Panc1 (cell line): ENCODE data around the gene DPYSL3. TPM values are rescaled to one million over a fixed set of nuclear protein-coding genes. Genes with fewer than 3 reads are reported as not detected.

Experiments used
- ATAC-seq: fragments of 200-7000 bp; cut with Tn5 transposase; 2 replicates; pipeline ENCODE4 v1.9.1; 2020; ENCODE audit warnings: mild to moderate bottlenecking, moderate library complexity
- BruUV-seq: library from RNA; stranded (reverse); fragments of 400-500 nt; replicated peaks from 2 replicates; lab custom pipeline; 2021; lab: Mats Ljungman, UMichigan
- CTCF ChIA-PET: fragments of 300-600 bp; sonication (Branson Sonifier 250); formaldehyde crosslinking; loops from one replicate; lab custom pipeline; 2022; ENCODE audit warnings: antibody characterized with exemption; lab: Charles Lee
- POLR2A ChIA-PET: fragments of 300-600 bp; sonication (Branson Sonifier 250); formaldehyde crosslinking; loops from one replicate; lab custom pipeline; 2022; ENCODE audit warnings: antibody characterized with exemption; lab: Charles Lee
- DNase-seq: peaks from one replicate; pipeline ENCODE4 v3.0.0-alpha.2; 2010; ENCODE audit warnings: low read depth, low spot score
- H3K27ac ChIP-seq: 2 replicates; pipeline ENCODE4 v1.5.1; 2011; ENCODE audit warnings: mild to moderate bottlenecking, low read length, inconsistent platforms
- H3K27me3 ChIP-seq: fragments of 200-500 bp; sonication (Bioruptor generic); 2 replicates; pipeline ENCODE4 v1.6.0; 2014; ENCODE audit warnings: low read length, inconsistent platforms; ENCODE audit not compliant: control insufficient read depth, insufficient read depth
- H3K36me3 ChIP-seq: fragments of 200-500 bp; sonication (Bioruptor generic); 2 replicates; pipeline ENCODE4 v1.5.1; 2014; ENCODE audit warnings: inconsistent platforms, mild to moderate bottlenecking, low read length, moderate library complexity; ENCODE audit not compliant: control insufficient read depth, insufficient read depth
- H3K4me1 ChIP-seq: 2 replicates; pipeline ENCODE4 v1.5.1; 2011; ENCODE audit warnings: inconsistent platforms, mild to moderate bottlenecking, low read length, moderate library complexity; ENCODE audit not compliant: control insufficient read depth, insufficient read depth
- H3K4me3 ChIP-seq, 2 experiments: 2 replicates each; pipeline ENCODE4 v1.5.1; 2011 to 2012; ENCODE audit warnings: low read depth in 2 of 2, low read length in 2 of 2, mild to moderate bottlenecking in 2 of 2, inconsistent platforms in 1 of 2, moderate library complexity in 1 of 2
- H3K9me3 ChIP-seq: fragments of 200-500 bp; sonication (Bioruptor generic); 2 replicates; pipeline ENCODE4 v1.5.1; 2014; ENCODE audit warnings: low read depth, mild to moderate bottlenecking, inconsistent platforms, low read length, moderate library complexity; ENCODE audit not compliant: control insufficient read depth, insufficient read depth
- POLR2AphosphoS5 ChIP-seq: IDR thresholded peaks from 2 replicates; pipeline ENCODE4 v1.6.1; 2012; ENCODE audit warnings: mild to moderate bottlenecking, low read depth, low read length, moderate library complexity
- SIN3A ChIP-seq: IDR thresholded peaks from 2 replicates; pipeline ENCODE4 v1.6.1; 2012; ENCODE audit warnings: low read depth, mild to moderate bottlenecking, low read length, moderate library complexity, borderline replicate concordance; ENCODE audit not compliant: insufficient read depth
- TCF7L2 ChIP-seq: IDR thresholded peaks from 2 replicates; pipeline ENCODE4 v1.6.1; 2011; ENCODE audit warnings: mild to moderate bottlenecking, low read depth, low read length, inconsistent platforms
- in situ Hi-C: cut with HindIII; loops from 2 replicates; pipeline ENCODE4 v1.10.0; 2016; ENCODE audit warnings: low sequenced_read_pairs, low pct_unique_long_range_greater_than_20kb
- intact Hi-C: fragments of 100-400 bp; cut with micrococcal nuclease; formaldehyde crosslinking; loops from one replicate; pipeline ENCODE4 v1.10.0; 2022; ENCODE audit not compliant: unreplicated experiment
- total RNA-seq: library from RNA; stranded (reverse); gene quantifications from one replicate; pipeline ENCODE4 v1.2.1, GENCODE V29; 2021; ENCODE audit not compliant: unreplicated experiment
- TF ChIP-seq, protein P1 (sequence below): fragments of 450-650 bp; IDR thresholded peaks from 2 replicates; pipeline ENCODE4 v1.5.1; 2017; ENCODE audit warnings: mild to moderate bottlenecking
- TF ChIP-seq, protein P2 (sequence below), 2 experiments: IDR thresholded peaks; 2 replicates each; pipeline ENCODE4 v1.6.1; 2011 to 2012; ENCODE audit warnings: low read depth in 2 of 2, control low read depth in 1 of 2, low read length in 1 of 2, mild to moderate bottlenecking in 1 of 2, moderate library complexity in 1 of 2; ENCODE audit not compliant: insufficient read depth in 1 of 2

Gene DPYSL3
- total RNA-seq, 1 experiment from 2014 or later: 1.1 TPM

DNA sequence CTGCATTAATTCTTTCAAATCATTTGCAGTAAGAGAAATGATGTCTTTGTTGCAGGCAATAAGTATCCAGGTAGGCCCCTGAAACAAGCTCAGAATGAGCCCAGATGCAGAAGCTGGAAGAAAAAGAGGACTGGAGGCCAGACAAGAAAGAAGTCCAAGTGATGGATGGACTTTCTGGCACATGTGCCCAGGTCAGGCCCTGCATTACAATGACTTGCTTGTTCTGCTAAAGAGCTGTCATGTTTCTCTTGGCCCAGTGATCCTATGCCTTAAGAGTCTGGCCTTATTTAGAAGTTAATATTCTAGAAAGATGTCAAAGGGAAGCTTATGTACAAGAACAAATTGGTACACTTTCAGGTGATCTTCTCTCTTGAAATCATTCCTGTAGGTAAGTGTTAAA lies 64.8 kb downstream of the DPYSL3 start:
- BruUV-seq: no TSS peak
- no peaks in the 10 kb centered on the region for H3K36me3 ChIP-seq
- ChIA-PET CTCF (no interaction called here), POLR2A (no interaction called here)
- no peaks in the 10 kb centered on the region for H3K4me1 ChIP-seq
- peaks cover 4% of the 10 kb centered on the region; the same call in 1 of the 2 replicates for H3K27me3 ChIP-seq
- no peaks in the 10 kb centered on the region for H3K9me3 ChIP-seq
- ATAC-seq (no peak), DNase-seq (no peak)
- no peak overlapping the region for H3K27ac ChIP-seq
- no peak overlapping the region for H3K4me3 ChIP-seq
- TF ChIP-seq, protein P1, sequence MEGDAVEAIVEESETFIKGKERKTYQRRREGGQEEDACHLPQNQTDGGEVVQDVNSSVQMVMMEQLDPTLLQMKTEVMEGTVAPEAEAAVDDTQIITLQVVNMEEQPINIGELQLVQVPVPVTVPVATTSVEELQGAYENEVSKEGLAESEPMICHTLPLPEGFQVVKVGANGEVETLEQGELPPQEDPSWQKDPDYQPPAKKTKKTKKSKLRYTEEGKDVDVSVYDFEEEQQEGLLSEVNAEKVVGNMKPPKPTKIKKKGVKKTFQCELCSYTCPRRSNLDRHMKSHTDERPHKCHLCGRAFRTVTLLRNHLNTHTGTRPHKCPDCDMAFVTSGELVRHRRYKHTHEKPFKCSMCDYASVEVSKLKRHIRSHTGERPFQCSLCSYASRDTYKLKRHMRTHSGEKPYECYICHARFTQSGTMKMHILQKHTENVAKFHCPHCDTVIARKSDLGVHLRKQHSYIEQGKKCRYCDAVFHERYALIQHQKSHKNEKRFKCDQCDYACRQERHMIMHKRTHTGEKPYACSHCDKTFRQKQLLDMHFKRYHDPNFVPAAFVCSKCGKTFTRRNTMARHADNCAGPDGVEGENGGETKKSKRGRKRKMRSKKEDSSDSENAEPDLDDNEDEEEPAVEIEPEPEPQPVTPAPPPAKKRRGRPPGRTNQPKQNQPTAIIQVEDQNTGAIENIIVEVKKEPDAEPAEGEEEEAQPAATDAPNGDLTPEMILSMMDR: no peak
- no peak for TF ChIP-seq SIN3A
- in situ Hi-C loops: no loop called here
- intact Hi-C loops: no loop called here

DNA sequence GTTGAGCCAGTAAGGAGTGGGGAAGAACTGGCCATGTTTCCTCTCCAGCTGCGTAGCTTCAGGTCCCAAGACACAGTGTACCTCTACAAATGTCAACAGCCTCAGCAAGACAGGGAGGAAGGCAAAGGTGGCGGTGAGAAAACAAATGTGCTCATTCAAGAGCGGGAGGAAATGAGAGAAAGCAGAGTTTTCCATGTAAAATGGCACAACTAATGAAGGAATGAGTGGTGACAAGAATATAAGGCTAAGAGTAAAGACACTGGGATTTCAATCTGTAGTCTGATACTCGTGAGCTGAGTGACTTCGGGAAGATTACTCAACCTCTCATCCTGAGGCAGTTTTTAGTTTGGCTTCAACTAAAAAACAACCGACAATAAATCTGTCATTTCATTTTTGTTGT lies 67.6 kb downstream of the DPYSL3 start:
- in situ Hi-C loops: no loop called here
- Histone ChIP-seq H3K4me3 (no peak overlapping the region), H3K4me1 (no peaks in the 10 kb centered on the region), H3K36me3 (no peaks in the 10 kb centered on the region), H3K9me3 (no peaks in the 10 kb centered on the region), H3K27me3 (peaks cover 4% of the 10 kb centered on the region; the same call in 1 of the 2 replicates), H3K27ac (no peak overlapping the region)
- POLR2A ChIA-PET: no interaction called here
- no TSS peak for BruUV-seq
- TF ChIP-seq POLR2AphosphoS5 (no peak), TCF7L2 (no peak), SIN3A (no peak)
- TF ChIP-seq, protein P2, sequence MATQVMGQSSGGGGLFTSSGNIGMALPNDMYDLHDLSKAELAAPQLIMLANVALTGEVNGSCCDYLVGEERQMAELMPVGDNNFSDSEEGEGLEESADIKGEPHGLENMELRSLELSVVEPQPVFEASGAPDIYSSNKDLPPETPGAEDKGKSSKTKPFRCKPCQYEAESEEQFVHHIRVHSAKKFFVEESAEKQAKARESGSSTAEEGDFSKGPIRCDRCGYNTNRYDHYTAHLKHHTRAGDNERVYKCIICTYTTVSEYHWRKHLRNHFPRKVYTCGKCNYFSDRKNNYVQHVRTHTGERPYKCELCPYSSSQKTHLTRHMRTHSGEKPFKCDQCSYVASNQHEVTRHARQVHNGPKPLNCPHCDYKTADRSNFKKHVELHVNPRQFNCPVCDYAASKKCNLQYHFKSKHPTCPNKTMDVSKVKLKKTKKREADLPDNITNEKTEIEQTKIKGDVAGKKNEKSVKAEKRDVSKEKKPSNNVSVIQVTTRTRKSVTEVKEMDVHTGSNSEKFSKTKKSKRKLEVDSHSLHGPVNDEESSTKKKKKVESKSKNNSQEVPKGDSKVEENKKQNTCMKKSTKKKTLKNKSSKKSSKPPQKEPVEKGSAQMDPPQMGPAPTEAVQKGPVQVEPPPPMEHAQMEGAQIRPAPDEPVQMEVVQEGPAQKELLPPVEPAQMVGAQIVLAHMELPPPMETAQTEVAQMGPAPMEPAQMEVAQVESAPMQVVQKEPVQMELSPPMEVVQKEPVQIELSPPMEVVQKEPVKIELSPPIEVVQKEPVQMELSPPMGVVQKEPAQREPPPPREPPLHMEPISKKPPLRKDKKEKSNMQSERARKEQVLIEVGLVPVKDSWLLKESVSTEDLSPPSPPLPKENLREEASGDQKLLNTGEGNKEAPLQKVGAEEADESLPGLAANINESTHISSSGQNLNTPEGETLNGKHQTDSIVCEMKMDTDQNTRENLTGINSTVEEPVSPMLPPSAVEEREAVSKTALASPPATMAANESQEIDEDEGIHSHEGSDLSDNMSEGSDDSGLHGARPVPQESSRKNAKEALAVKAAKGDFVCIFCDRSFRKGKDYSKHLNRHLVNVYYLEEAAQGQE (IDR thresholded peaks at IDR 0.05; ENCODE audit: insufficient read depth in 1 of 2, low read depth in 2 of 2, low read length in 1 of 2): no peak
- TF ChIP-seq, protein P1: no peak
- DNase-seq (no peak), ATAC-seq (no peak)
- intact Hi-C loops: no loop called here
- CTCF ChIA-PET: no interaction called here
